ENCODE measurements around the gene DENND1A.
A peak's percentile ranks its signal among the peaks of the same experiment; 100 is the strongest.
"Not testable (repeated sequence)": the region's sequence is repeated elsewhere in the genome, so short reads cannot be mapped to it uniquely, and the experiment has no call there.

The DENND1A gene

DNA sequence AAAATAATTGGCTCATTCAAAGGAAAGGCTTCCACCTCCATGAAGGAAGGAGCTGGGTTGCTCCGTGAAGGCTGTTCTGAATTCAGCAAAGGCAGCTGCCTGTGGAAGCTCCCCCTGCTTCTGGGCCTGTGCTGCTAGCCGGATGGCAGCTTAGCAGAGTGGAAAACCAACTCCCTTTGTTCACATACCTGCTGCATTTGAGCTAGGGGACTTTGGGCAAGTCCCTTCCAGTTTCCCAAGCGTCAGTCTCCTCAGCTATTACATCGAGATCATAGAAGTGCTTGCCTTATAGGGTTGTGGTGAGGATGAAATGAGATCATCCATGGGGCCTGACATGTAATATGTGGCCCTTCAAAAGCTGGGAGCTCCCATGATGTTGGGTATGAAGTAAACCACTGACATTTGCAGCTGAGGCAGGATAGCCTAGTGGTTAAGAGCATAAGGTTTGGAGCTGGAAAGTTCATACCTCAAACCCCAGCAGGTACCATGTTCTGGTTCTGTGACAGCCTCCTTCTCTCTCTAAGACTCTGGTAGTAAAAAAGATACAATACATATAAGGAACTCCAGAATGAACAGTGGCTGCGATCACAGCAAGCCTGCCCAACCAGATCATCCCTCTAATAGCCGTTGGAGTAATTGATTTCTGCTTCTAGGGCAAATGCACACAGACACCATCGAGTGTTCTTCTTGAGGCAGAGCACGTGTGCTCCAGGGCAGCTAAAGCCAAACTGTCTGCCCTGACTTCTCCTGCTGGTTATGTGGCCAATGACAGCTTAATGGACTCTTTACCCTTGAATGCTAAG, 11.0 kb upstream of the DENND1A start:
- H3K27ac Mint-ChIP-seq = no peak overlapping the region
- H3K4me3 Mint-ChIP-seq = no peak overlapping the region
- no peaks in the 10 kb centered on the region for H3K4me1 Mint-ChIP-seq (ENCODE audit: low read depth)
- no peaks in the 10 kb centered on the region for H3K36me3 Mint-ChIP-seq (ENCODE audit: low read depth)
- no peak for DNase-seq (ENCODE audit: low spot score)
- no peaks in the 10 kb centered on the region for H3K9me3 Mint-ChIP-seq
- H3K27me3 Mint-ChIP-seq (ENCODE audit: low read depth) = peaks cover 11% of the 10 kb centered on the region

DNA sequence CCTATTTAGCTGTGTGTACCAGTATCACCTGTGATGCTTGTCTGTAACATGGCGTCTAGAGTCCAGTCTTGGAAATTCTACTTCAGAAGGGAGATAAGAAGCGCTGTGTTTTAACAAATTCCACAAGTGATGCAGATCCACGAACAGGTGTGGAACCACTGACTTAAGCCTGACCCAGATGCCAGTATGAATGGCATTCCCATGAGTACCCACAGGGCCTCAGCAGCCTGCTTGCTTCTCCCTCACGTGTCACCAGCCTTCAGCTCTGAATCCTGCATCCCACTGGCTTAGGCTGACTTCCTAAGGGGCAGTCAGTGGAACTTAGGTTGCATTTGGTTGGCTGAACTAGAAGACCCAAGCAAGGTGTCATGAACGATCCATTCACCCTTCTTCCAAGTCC, 8.5 kb upstream of the DENND1A start:
- DNase-seq (ENCODE audit: low spot score) = no peak
- peaks cover 25% of the 10 kb centered on the region for H3K27me3 Mint-ChIP-seq (ENCODE audit: low read depth)
- no peak overlapping the region for H3K4me3 Mint-ChIP-seq
- no peaks in the 10 kb centered on the region for H3K4me1 Mint-ChIP-seq (ENCODE audit: low read depth)
- no peaks in the 10 kb centered on the region for H3K36me3 Mint-ChIP-seq (ENCODE audit: low read depth)
- no peak overlapping the region for H3K27ac Mint-ChIP-seq
- H3K9me3 Mint-ChIP-seq = no peaks in the 10 kb centered on the region

DNA sequence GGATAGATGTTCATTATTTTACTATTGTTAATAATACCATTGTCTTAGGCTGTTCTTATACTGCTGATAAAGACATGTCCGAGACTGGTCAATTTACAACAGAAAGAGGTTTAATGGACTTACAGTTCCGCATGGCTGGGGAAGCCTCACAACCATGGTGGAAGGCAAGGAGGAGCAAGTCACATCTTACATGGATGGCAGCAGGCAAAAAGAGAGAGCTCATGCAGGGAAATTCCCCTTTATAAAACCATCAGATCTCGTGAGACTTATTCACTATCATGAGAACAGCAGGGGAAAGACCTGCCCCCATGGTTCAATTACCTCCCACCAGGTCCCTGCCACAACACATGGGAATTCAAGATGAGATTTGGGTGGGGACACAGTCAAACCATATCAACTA, 6.6 kb upstream of the DENND1A start:
- not testable (repeated sequence) for H3K4me1 Mint-ChIP-seq (ENCODE audit: low read depth); H3K27ac Mint-ChIP-seq; DNase-seq (ENCODE audit: low spot score); H3K4me3 Mint-ChIP-seq; H3K36me3 Mint-ChIP-seq (ENCODE audit: low read depth); H3K9me3 Mint-ChIP-seq
- H3K27me3 Mint-ChIP-seq (ENCODE audit: low read depth) = peaks cover 31% of the 10 kb centered on the region

DNA sequence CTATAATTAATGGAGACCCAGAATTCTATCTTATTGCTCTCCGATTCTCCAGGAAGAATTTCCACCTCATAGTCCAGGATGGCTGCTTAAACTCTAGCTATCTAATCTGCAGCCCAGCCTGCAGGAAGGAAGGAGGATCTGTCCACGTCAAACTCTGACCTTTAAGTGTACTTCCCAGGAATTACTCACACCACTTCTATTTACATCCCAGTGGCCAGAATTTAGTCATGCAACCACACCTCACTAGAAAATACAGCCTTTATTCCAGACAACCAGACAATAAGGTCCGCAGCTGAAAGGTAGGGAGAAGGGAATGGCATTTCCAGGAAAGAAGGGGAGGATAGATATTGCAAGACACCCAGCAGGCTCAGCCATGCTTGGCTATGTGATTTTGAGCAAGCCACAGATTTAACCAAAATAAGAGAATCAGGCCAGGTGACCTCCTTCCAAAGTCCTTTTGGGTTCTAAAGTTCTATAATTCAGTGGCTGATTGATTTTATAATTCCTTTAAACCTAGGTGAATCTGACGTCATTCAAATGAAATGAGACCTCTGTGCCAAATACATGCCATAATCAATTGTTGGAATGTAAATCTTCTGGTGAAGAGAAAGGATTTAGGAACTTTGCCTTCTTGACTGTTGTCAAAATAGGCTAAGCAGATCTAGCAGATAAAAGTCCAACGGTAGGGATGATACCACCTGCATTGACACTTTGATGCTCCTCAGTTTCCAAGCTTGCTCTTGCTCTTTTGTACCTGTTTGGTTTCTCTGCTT, 3.7 kb upstream of the DENND1A start:
- no peak for DNase-seq (ENCODE audit: low spot score)
- Mint-ChIP-seq H3K4me3 (no peak overlapping the region), H3K9me3 (no peaks in the 10 kb centered on the region), H3K36me3 (ENCODE audit: low read depth) (no peaks in the 10 kb centered on the region), H3K4me1 (ENCODE audit: low read depth) (peaks cover 11% of the 10 kb centered on the region), H3K27ac (no peak overlapping the region), H3K27me3 (ENCODE audit: low read depth) (peaks cover 28% of the 10 kb centered on the region)

DNA sequence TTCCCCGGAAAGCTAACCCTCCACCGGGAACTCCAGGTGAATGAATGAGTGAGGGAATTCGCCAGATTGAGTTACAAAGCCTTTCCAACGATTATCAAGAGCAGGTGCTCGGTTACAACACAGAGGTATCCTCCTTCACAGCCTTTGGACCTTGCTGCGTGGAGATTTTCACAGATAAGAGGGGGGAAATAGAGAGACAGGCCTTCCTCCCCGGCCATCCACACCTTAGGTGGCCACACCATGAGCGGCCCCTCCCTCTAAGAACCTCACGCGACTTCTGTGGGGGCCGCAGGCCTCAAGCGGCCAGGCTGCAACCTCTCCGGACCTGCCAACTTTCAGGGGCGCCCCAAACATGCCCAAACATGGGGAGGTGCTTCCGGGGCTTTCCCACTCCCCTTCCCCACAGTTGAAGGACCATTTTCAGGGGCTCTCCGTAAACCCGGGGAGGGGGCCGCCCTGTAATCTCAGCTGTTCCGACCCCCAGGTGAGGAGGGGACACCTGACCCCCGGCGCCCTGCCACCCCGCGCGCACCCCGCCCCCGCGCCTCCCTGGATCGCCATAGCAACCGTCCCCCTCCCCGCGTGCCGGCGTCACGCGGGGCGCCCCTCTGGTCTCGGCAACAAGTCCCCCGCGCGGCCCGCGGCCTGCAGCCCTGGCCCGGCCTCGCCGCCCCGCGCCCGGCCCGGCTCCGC, 603 bp downstream of the DENND1A start:
- H3K36me3 Mint-ChIP-seq (ENCODE audit: low read depth) = peaks cover 3% of the 10 kb centered on the region
- peak overlapping the region; percentile 34 for H3K27ac Mint-ChIP-seq

DNA sequence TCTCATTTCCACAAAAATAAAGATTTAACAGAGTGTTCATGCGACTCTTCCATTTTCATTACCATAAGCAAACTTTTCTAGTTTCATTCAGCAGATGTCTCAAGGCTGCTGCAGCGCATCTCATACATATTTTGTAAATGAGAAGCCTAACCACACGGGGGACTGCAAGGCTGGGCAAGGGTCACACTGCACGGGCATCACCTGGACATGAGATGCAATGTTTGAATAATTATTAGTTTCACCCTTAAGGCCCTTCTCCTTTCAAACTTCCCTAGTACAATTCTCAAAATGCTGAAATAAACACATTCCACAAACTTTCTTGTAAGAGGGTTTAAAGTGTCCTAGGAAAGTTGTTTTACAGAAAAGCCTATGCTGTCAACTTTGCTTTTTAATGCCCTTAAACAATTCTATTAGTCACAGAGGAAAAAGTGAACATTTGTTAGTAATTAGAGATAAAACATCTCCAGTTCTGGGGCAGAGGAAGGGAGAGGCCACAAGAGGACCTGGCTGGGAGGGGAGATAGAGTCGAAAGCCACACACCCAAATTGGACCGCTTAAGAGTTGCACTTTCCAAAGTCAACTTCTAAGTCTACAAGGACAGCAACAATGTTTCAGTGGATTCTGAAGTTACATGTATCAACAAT, 1.3 kb downstream of the DENND1A start:
- Mint-ChIP-seq H3K36me3 (ENCODE audit: low read depth) (peaks cover 3% of the 10 kb centered on the region), H3K4me1 (ENCODE audit: low read depth) (peaks cover 29% of the 10 kb centered on the region), H3K27ac (peak overlapping the region; percentile 34), H3K27me3 (ENCODE audit: low read depth) (peaks cover 9% of the 10 kb centered on the region), H3K4me3 (peak overlapping the region; percentile 87), H3K9me3 (peaks cover 11% of the 10 kb centered on the region)
- DNase-seq (ENCODE audit: low spot score) = no peak

More for the DNA sequence above, 603 bp downstream of the DENND1A start:
- DNase-seq (ENCODE audit: low spot score) = peak; percentile 13
- Mint-ChIP-seq H3K4me1 (ENCODE audit: low read depth) (peaks cover 29% of the 10 kb centered on the region), H3K27me3 (ENCODE audit: low read depth) (peaks cover 13% of the 10 kb centered on the region), H3K4me3 (peak overlapping the region; percentile 87), H3K9me3 (peaks cover 7% of the 10 kb centered on the region)

DNA sequence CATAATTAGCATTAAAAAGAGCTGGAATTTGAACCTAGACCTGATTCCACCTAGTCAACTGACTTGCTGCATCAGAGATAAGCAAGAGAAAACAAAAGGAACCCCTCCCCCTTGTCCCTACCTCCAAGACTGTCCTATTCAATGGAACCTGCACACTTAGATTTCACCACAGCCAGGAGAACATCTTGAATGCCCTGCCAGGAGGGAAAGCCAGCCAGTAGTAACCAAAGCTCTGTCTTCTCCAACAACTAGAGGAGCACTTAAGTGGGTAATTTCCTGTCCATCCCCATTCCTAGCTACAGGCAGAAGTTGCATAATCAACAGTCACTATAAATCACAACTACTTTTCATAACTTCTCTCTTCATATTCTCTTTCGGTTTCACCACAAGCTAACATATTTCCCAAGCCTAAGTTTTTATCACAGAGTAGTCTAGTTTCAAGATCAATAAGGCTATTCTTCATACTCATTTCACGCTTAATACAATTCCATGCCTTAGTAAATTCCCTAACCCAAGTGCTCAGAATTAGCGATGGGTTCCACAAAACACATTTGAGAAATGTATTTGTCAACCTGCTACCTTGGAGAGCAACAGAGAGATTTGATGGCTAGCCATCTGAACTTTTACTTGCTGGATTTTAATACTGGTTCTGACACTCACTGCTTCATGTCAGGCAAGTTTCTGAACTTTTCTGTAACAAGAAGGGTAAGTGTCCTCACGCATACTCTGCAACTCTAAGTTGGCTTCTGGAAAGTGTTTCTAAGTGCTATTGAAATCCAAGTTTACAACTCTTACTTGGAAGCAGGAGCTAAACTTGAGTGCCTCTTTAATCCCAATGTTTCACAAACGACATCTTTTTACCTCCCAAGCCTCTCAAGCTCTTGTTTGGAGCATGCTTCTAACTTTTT, 2.0 kb downstream of the DENND1A start:
- no peak for DNase-seq (ENCODE audit: low spot score)
- Mint-ChIP-seq H3K4me3 (peak overlapping the region; percentile 87), H3K4me1 (ENCODE audit: low read depth) (peaks cover 29% of the 10 kb centered on the region), H3K36me3 (ENCODE audit: low read depth) (peaks cover 3% of the 10 kb centered on the region), H3K9me3 (peaks cover 12% of the 10 kb centered on the region), H3K27ac (no peak overlapping the region), H3K27me3 (ENCODE audit: low read depth) (peaks cover 4% of the 10 kb centered on the region)

DNA sequence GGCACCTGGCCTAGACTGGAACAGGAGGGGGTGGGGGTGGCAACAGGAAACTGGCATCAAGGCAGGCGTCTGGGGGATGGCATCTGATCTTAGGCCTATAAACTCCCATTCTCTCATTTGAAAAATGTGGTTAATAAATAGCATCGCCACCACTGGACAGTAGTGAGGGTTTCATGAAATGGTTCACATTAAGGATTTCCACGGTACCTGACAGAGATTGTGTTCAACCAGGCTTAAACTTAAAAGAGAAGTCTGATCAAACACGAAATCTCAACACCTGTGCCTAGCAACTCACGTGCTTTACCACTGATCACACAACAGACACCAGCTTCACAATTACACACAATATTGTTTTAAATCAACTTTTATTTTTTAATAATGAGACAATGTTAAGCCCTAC, 3.0 kb downstream of the DENND1A start:
- Mint-ChIP-seq H3K4me1 (ENCODE audit: low read depth) (peaks cover 29% of the 10 kb centered on the region), H3K27me3 (ENCODE audit: low read depth) (peaks cover 2% of the 10 kb centered on the region), H3K4me3 (no peak overlapping the region), H3K27ac (no peak overlapping the region), H3K36me3 (ENCODE audit: low read depth) (peaks cover 3% of the 10 kb centered on the region), H3K9me3 (peaks cover 12% of the 10 kb centered on the region)
- DNase-seq (ENCODE audit: low spot score) = no peak

DNA sequence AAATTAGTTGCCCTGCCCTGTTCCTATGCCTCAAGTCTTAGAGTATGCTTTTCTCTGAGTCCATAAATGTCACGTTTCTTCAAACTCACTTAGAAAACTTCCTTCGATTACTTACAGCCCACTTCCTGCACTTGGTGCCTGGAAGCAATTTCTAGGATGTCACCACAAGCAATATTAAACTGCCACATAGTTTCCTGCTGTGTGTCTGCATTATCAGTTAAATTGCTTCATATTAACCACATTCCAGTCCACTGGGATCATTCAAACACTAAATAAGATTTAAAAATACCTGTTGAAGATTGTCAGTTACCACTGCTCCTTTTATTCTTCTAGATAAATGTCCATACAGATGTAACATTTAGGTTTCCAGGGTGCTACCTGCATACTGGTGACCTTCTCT, 4.1 kb downstream of the DENND1A start:
- Mint-ChIP-seq H3K36me3 (ENCODE audit: low read depth) (peaks cover 3% of the 10 kb centered on the region), H3K4me3 (no peak overlapping the region), H3K27me3 (ENCODE audit: low read depth) (no peaks in the 10 kb centered on the region), H3K4me1 (ENCODE audit: low read depth) (peaks cover 29% of the 10 kb centered on the region), H3K9me3 (peaks cover 12% of the 10 kb centered on the region), H3K27ac (no peak overlapping the region)
- no peak for DNase-seq (ENCODE audit: low spot score)

DNA sequence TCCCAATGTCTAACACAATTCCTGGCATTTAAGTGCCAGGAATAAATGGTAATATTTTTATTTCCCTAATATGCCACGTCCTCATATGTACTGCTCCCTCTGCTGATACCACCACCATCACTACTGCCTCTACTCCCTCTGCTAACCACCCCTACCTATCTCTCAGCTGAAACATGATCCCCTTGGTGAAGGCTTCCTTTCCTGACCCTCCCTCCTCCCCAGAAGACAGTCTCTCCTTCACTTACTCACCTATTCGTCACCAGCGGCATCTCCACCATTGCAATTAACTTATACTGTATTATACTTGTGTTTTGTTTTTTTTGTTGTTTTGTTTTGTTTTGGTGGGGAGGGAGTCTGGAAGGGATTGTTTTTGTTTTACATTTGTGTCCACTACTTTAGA, 4.8 kb downstream of the DENND1A start:
- Mint-ChIP-seq H3K27ac (no peak overlapping the region), H3K27me3 (ENCODE audit: low read depth) (no peaks in the 10 kb centered on the region)

DNA sequence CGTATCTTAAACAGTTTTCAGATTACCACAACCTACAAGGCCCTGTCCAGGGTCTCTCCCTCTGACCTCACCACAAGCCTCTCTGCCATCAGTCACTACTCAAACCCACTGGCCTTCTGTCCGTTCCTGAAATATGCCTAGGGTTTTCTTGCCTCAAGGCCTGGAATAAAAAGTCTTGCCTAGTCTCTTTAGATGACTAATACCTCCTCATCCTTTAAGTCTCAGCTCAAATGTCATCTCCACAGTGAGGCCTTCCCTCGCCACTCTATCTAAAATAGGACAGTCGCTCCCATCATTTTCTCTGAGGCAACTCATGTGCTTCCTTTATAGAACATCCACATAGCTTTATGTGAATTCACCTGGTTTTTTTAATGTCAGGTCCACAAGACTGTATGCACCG, 5.2 kb downstream of the DENND1A start:
- peaks cover 3% of the 10 kb centered on the region for H3K36me3 Mint-ChIP-seq (ENCODE audit: low read depth)
- H3K27me3 Mint-ChIP-seq (ENCODE audit: low read depth) = no peaks in the 10 kb centered on the region
- peaks cover 24% of the 10 kb centered on the region for H3K4me1 Mint-ChIP-seq (ENCODE audit: low read depth)
- DNase-seq (ENCODE audit: low spot score) = no peak
- H3K27ac Mint-ChIP-seq = no peak overlapping the region
- H3K9me3 Mint-ChIP-seq = peaks cover 12% of the 10 kb centered on the region
- H3K4me3 Mint-ChIP-seq = no peak overlapping the region

More for the DNA sequence above, 4.8 kb downstream of the DENND1A start:
- H3K4me3 Mint-ChIP-seq = no peak overlapping the region
- peaks cover 24% of the 10 kb centered on the region for H3K4me1 Mint-ChIP-seq (ENCODE audit: low read depth)
- peaks cover 12% of the 10 kb centered on the region for H3K9me3 Mint-ChIP-seq
- H3K36me3 Mint-ChIP-seq (ENCODE audit: low read depth) = peaks cover 3% of the 10 kb centered on the region
- no peak for DNase-seq (ENCODE audit: low spot score)

DNA sequence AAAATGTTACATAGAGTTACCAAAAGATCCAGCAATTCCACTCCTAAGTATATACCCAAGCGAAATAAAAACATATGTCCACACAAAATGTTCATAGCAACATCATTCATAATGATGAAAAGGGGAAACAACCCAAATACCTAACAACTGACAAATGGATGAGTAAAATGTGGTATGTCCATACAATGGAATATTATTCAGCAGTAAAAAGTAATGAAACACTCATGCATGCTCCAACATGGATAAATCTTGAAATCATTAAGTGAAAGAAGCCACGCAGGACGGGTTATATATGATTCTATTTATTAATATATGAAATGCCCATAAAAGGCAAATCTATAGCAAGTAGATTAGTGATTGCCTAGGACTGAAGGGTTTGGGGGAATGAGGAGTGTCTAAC, 6.0 kb downstream of the DENND1A start:
- Mint-ChIP-seq H3K4me3 (no peak overlapping the region), H3K9me3 (peaks cover 12% of the 10 kb centered on the region)

DNA sequence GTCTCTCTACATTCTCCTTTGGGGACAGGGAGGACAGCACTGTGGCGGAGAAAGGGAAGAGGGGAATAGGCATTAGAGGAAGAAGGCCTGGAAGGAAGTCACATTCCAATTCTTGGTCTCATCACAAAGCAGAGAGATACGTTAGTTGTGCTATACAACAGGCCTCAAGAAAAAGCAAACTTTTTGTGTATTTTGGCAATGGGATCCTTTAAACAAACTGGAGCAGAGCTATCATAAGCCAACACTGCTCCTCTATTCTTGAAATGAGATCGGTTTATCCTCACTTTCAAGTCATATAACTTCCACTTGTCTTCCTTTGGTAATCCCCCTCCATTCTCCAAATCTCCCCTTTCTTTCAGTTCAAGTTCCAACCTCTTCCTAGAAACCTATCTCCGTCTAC, 6.5 kb downstream of the DENND1A start:
- Mint-ChIP-seq H3K36me3 (ENCODE audit: low read depth) (peaks cover 3% of the 10 kb centered on the region), H3K27me3 (ENCODE audit: low read depth) (no peaks in the 10 kb centered on the region), H3K4me1 (ENCODE audit: low read depth) (peaks cover 15% of the 10 kb centered on the region), H3K4me3 (no peak overlapping the region), H3K27ac (no peak overlapping the region), H3K9me3 (peaks cover 12% of the 10 kb centered on the region)
- no peak for DNase-seq (ENCODE audit: low spot score)

More for the DNA sequence above, 6.0 kb downstream of the DENND1A start:
- Mint-ChIP-seq H3K36me3 (ENCODE audit: low read depth) (peaks cover 3% of the 10 kb centered on the region), H3K4me1 (ENCODE audit: low read depth) (peaks cover 20% of the 10 kb centered on the region), H3K27ac (no peak overlapping the region), H3K27me3 (ENCODE audit: low read depth) (no peaks in the 10 kb centered on the region)
- no peak for DNase-seq (ENCODE audit: low spot score)
